GM20431 (cell line): Measurements from ENCODE around the gene SPTSSB.

ENCODE experiments used
- in situ Hi-C: fragments of 300-500 bp; cut with MseI, MboI; formaldehyde crosslinking; loops from one replicate; pipeline ENCODE4 v1.15.0; 2020; ENCODE audit warnings: low sequenced_read_pairs; ENCODE audit not compliant: unreplicated experiment

SPTSSB gene

GRCh38 chr3:161305095-161305991 lies 66.0 kb downstream of the SPTSSB start:
- in situ Hi-C loops = no loop called here

GRCh38 chr3:161296814-161297213 lies 74.5 kb downstream of the SPTSSB start:
- in situ Hi-C loops = loop anchor here (25.0 kb wide), 2 partner anchors 115 to 335 kb away; no protein-coding TSS in a partner anchor

- in situ Hi-C loops = loop anchor here (25.0 kb wide), 2 partner anchors 117 to 333 kb away; no protein-coding TSS in a partner anchor
Measured at GRCh38 chr3:161295325-161295724, 76.0 kb downstream of the SPTSSB start.
